ENCODE measurements around the gene SLC24A4. TPM values are rescaled to one million over a fixed set of nuclear protein-coding genes. Genes with fewer than 3 reads are reported as not detected.

The SLC24A4 gene
- not detected in 2 replicates for total RNA-seq

GRCh38 chr14:92323011-92323915, at the start of gene SLC24A4:
Gene SLC24A4 (plus strand): TSS chr14:92323165. CDS start chr14:92323831, 666 bp downstream.

GRCh38 chr14:92513204-92513965, 190.4 kb downstream of the SLC24A4 start, which contains the start of gene RIN3:
Gene RIN3 (plus strand): TSS chr14:92513781. CDS start chr14:92513933, 152 bp downstream.

Other genes starting within 250 kb of the SLC24A4 start
- 53.1 and 87.5 TPM in 2 replicates for gene ATXN3, start 216.6 kb upstream of the SLC24A4 start, total RNA-seq
- gene NDUFB1, start 201.5 kb upstream of the SLC24A4 start, total RNA-seq = 241 and 270 TPM in 2 replicates
- 39.8 and 54.6 TPM in 2 replicates for gene CPSF2, start 201.2 kb upstream of the SLC24A4 start, total RNA-seq
- gene RIN3, start 190.6 kb downstream of the SLC24A4 start, total RNA-seq = 2.1 and 2.7 TPM in 2 replicates